H1 (cell line): Measurements from ENCODE around the gene PCDHB5. TPM values are rescaled to one million over a fixed set of nuclear protein-coding genes. Genes with fewer than 3 reads are reported as not detected.

ENCODE experiments used
- CTCF ChIA-PET: fragments of 300-600 bp; sonication (Branson Sonifier 250); formaldehyde crosslinking; loops from one replicate; lab custom pipeline; 2021; ENCODE audit not compliant: partially characterized antibody; lab: Charles Lee
- POLR2A ChIA-PET: fragments of 300-600 bp; sonication (Branson Sonifier 250); formaldehyde crosslinking; loops from one replicate; lab custom pipeline; 2021; ENCODE audit warnings: inconsistent platforms; ENCODE audit not compliant: partially characterized antibody; lab: Charles Lee
- DNase-seq, 2 experiments: peaks; one replicate each; pipeline versions ENCODE4 v3.0.0 to v3.0.0-alpha.2; 2010 to 2022; ENCODE audit warnings: low spot score in 2 of 2, low read depth in 1 of 2, mixed read lengths in 1 of 2
- FAIRE-seq: peaks from 2 replicates; lab custom pipeline; 2011; peaks lifted over from hg19 to GRCh38; lab: Jason Lieb, UNC
- H2AFZ ChIP-seq: 2 replicates; pipeline ENCODE4 v1.8.1; 2012; ENCODE audit warnings: low read length, inconsistent platforms
- H2AK5ac ChIP-seq: 2 replicates; pipeline ENCODE4 v1.6.1; 2013; ENCODE audit warnings: low read depth, low read length
- H2BK120ac ChIP-seq: replicated peaks from 2 replicates; pipeline ENCODE3; 2013; ENCODE audit warnings: low read depth, low read length, inconsistent platforms
- H2BK12ac ChIP-seq: 2 replicates; pipeline ENCODE4 v1.6.1; 2013; ENCODE audit warnings: low read depth, low read length
- H2BK15ac ChIP-seq: 2 replicates; pipeline ENCODE4 v1.6.1; 2013; ENCODE audit warnings: low read length
- H2BK20ac ChIP-seq: 2 replicates; pipeline ENCODE4 v1.6.1; 2013; ENCODE audit warnings: low read length
- H2BK5ac ChIP-seq: 2 replicates; pipeline ENCODE4 v1.6.1; 2013; ENCODE audit warnings: low read depth, low read length
- H3K14ac ChIP-seq: 2 replicates; pipeline ENCODE4 v1.6.1; 2013; ENCODE audit warnings: inconsistent platforms; ENCODE audit not compliant: insufficient read length
- H3K18ac ChIP-seq: 2 replicates; pipeline ENCODE4 v1.6.1; 2013; ENCODE audit warnings: low read length; ENCODE audit errors: extremely low read depth
- H3K23ac ChIP-seq: 2 replicates; pipeline ENCODE4 v1.6.1; 2013; ENCODE audit warnings: inconsistent platforms; ENCODE audit not compliant: insufficient read length
- H3K23me2 ChIP-seq: 2 replicates; pipeline ENCODE4 v1.6.1; 2013; ENCODE audit warnings: low read depth, low read length
- H3K27ac ChIP-seq: 2 replicates; pipeline ENCODE4 v1.6.1; 2011; ENCODE audit warnings: low read depth, low read length, inconsistent platforms
- H3K27me3 ChIP-seq, 4 experiments: replicated peaks in 1 of 4; 1 replicate in 1 of 4; 2 replicates in 3 of 4; pipeline versions ENCODE4 v1.6.1 to v1.8.1; 2011 to 2013; ENCODE audit warnings: low read length in 3 of 4, mild to moderate bottlenecking in 3 of 4, inconsistent platforms in 2 of 4, mixed read lengths in 2 of 4, moderate library complexity in 1 of 4; ENCODE audit not compliant: control insufficient read depth in 3 of 4, insufficient read depth in 3 of 4; ENCODE audit errors: extremely low read depth in 1 of 4
- H3K36me3 ChIP-seq, 4 experiments: 2 replicates each; pipeline versions ENCODE4 v1.6.1 to v1.8.1; 2011 to 2013; ENCODE audit warnings: mild to moderate bottlenecking in 4 of 4, low read length in 3 of 4, moderate library complexity in 2 of 4, control low read depth in 1 of 4, inconsistent platforms in 1 of 4; ENCODE audit not compliant: insufficient read depth in 4 of 4, control insufficient read depth in 2 of 4
- H3K4ac ChIP-seq: replicated peaks from 2 replicates; pipeline ENCODE3; 2013; ENCODE audit warnings: low read length, low read depth, mixed read lengths, inconsistent platforms; ENCODE audit not compliant: insufficient read length
- H3K4me1 ChIP-seq, 4 experiments: replicated peaks in 1 of 4; 1 replicate in 1 of 4; 2 replicates in 3 of 4; pipeline versions ENCODE4 v1.6.1 to v1.8.1; 2011 to 2013; ENCODE audit warnings: low read length in 3 of 4, inconsistent platforms in 2 of 4, mixed read lengths in 1 of 4; ENCODE audit not compliant: insufficient read depth in 4 of 4, control insufficient read depth in 3 of 4
- H3K4me2 ChIP-seq, 2 experiments: 2 replicates each; pipeline versions ENCODE4 v1.6.1 to v1.8.1; 2011 to 2013; ENCODE audit warnings: low read depth in 2 of 2, low read length in 2 of 2, control low read depth in 1 of 2, inconsistent platforms in 1 of 2, mild to moderate bottlenecking in 1 of 2; ENCODE audit not compliant: insufficient read depth in 1 of 2
- H3K4me3 ChIP-seq, 4 experiments: fragments of 200-600, 300-600 bp in 1 of 4; sonication (generic), shearing (Covaris generic), sonication (Bioruptor Twin) in 1 of 4; 2 replicates each; pipeline versions ENCODE4 v1.5.1 to v1.8.1; 2011 to 2016; ENCODE audit warnings: low read length in 4 of 4, low read depth in 3 of 4, control low read depth in 2 of 4, inconsistent platforms in 2 of 4, mild to moderate bottlenecking in 2 of 4, mixed read lengths in 1 of 4, moderate library complexity in 1 of 4; ENCODE audit not compliant: insufficient read depth in 2 of 4; ENCODE audit errors: extremely low read depth in 1 of 4
- H3K56ac ChIP-seq: replicated peaks from 2 replicates; pipeline ENCODE3; 2013; ENCODE audit warnings: low read depth, mild to moderate bottlenecking, mixed read lengths, low read length, inconsistent platforms; ENCODE audit not compliant: insufficient read length
- H3K79me1 ChIP-seq: 2 replicates; pipeline ENCODE4 v1.6.1; 2013; ENCODE audit warnings: low read depth, low read length, control low read depth
- H3K79me2 ChIP-seq, 2 experiments: 2 replicates each; pipeline versions ENCODE4 v1.6.1 to v1.8.1; 2012 to 2013; ENCODE audit warnings: low read length in 2 of 2, mild to moderate bottlenecking in 2 of 2, inconsistent platforms in 1 of 2; ENCODE audit not compliant: insufficient read depth in 2 of 2, control insufficient read depth in 1 of 2
- H3K9ac ChIP-seq, 4 experiments: replicated peaks in 1 of 4; 1 replicate in 1 of 4; 2 replicates in 3 of 4; pipeline versions ENCODE4 v1.6.1 to v1.8.1; 2011 to 2013; ENCODE audit warnings: low read depth in 3 of 4, low read length in 3 of 4, control low read depth in 2 of 4, mild to moderate bottlenecking in 2 of 4, moderate library complexity in 2 of 4, inconsistent platforms in 1 of 4; ENCODE audit errors: extremely low read depth in 1 of 4
- H3K9me3 ChIP-seq, 2 experiments: 2 replicates each; pipeline versions ENCODE4 v1.6.1 to v1.8.1; 2012 to 2013; ENCODE audit warnings: mild to moderate bottlenecking in 2 of 2, moderate library complexity in 2 of 2, control low read depth in 1 of 2, inconsistent platforms in 1 of 2, low read depth in 1 of 2, low read length in 1 of 2, mixed read lengths in 1 of 2; ENCODE audit not compliant: insufficient read depth in 2 of 2
- H4K20me1 ChIP-seq, 2 experiments: replicated peaks in 1 of 2; 2 replicates each; pipeline versions ENCODE3 to v1.8.1; 2011 to 2013; ENCODE audit warnings: inconsistent platforms in 2 of 2, low read length in 2 of 2, mild to moderate bottlenecking in 1 of 2; ENCODE audit not compliant: insufficient read depth in 2 of 2, control insufficient read depth in 1 of 2
- H4K5ac ChIP-seq: 2 replicates; pipeline ENCODE4 v1.6.1; 2013; ENCODE audit warnings: low read length, low read depth, mixed read lengths, inconsistent platforms; ENCODE audit not compliant: insufficient read length
- H4K8ac ChIP-seq: 2 replicates; pipeline ENCODE4 v1.8.0; 2013; ENCODE audit warnings: mild to moderate bottlenecking, moderate library complexity, low read length, inconsistent platforms; ENCODE audit not compliant: insufficient read depth; ENCODE audit errors: extremely low read depth
- H4K91ac ChIP-seq: replicated peaks from 2 replicates; pipeline ENCODE3; 2013; ENCODE audit warnings: low read length, mixed read lengths, inconsistent platforms; ENCODE audit not compliant: insufficient read length
- CREB1 ChIP-seq: IDR thresholded peaks from 2 replicates; pipeline ENCODE4 v1.6.1; 2012; ENCODE audit warnings: inconsistent platforms
- GABPA ChIP-seq: IDR thresholded peaks from 2 replicates; pipeline ENCODE4 v1.6.1; 2011; ENCODE audit warnings: mild to moderate bottlenecking, low read length, moderate library complexity, borderline replicate concordance; ENCODE audit not compliant: insufficient read depth
- JUN ChIP-seq: IDR thresholded peaks from 2 replicates; pipeline ENCODE4 v1.6.1; 2011; ENCODE audit warnings: low read depth, mild to moderate bottlenecking, improper control_type of control experiment, low read length
- JUND ChIP-seq: IDR thresholded peaks from 2 replicates; pipeline ENCODE4 v1.6.1; 2011; ENCODE audit warnings: mild to moderate bottlenecking, improper control_type of control experiment, low read length
- MAX ChIP-seq: IDR thresholded peaks from 2 replicates; pipeline ENCODE4 v1.6.1; 2012; ENCODE audit warnings: inconsistent platforms
- NRF1 ChIP-seq: IDR thresholded peaks from 2 replicates; pipeline ENCODE4 v1.6.1; 2011; ENCODE audit warnings: mild to moderate bottlenecking, low read depth, low read length, improper control_type of control experiment
- PHF8 ChIP-seq: fragments of 200-600 bp; sonication (generic); conservative IDR thresholded peaks from 2 replicates; pipeline ENCODE4 v1.7.1; 2012; ENCODE audit warnings: low read depth, mild to moderate bottlenecking, inconsistent platforms, low read length, moderate library complexity
- POLR2AphosphoS5 ChIP-seq: IDR thresholded peaks from 2 replicates; pipeline ENCODE4 v1.6.1; 2011; ENCODE audit warnings: low read depth, low read length
- SIN3A ChIP-seq, 2 experiments: IDR thresholded peaks in 1 of 2; conservative IDR thresholded peaks in 1 of 2; 2 replicates each; pipeline ENCODE4 v1.6.1; 2011 to 2012; ENCODE audit warnings: low read length in 2 of 2, improper control_type of control experiment in 1 of 2, low read depth in 1 of 2, mild to moderate bottlenecking in 1 of 2
- TEAD4 ChIP-seq: IDR thresholded peaks from 2 replicates; pipeline ENCODE4 v1.6.1; 2012; ENCODE audit warnings: low read depth, low read length, inconsistent platforms, mixed read lengths
- WGBS, 2 experiments: shearing (Covaris generic) in 1 of 2; methylation state at CpG; one replicate each; pipeline versions ENCODE4 v1.1.6 to v1.1.7; 2013 to 2015; ENCODE audit warnings: low lambda C conversion rate in 2 of 2, mixed read lengths in 2 of 2, inconsistent platforms in 1 of 2, low coverage in 1 of 2, missing lambda C conversion rate in 1 of 2; ENCODE audit not compliant: insufficient replicate concordance in 2 of 2, insufficient coverage in 1 of 2, insufficient read length in 1 of 2; ENCODE audit errors: extremely low coverage in 1 of 2, missing lambda C conversion rate in 1 of 2; 5-methylcytosine and 5-hydroxymethylcytosine counted together
- polyA plus RNA-seq, 7 experiments: library from polyadenylated mRNA; depleted of rRNA in 3 of 7; stranded (reverse) in 5 of 7; unstranded in 2 of 7; fragments of >200 nt in 5 of 7; fragments of 200-250 nt in 2 of 7; gene quantifications; 1 replicate in 5 of 7; 2 replicates in 1 of 7; 4 replicates in 1 of 7; pipeline versions ENCODE4 v1.2.1 to v1.2.3, GENCODE V29; 2011 to 2013; ENCODE audit warnings: missing spikeins in 2 of 7, mixed read lengths in 2 of 7
- total RNA-seq: library from RNA; stranded (reverse); fragmentation: NEBNext Ultra II Directional; extraction: Animal tissue kit (Norgen Biotek cat#: 25700); gene quantifications from 2 replicates; pipeline ENCODE4 v1.2.1, GENCODE V29; 2021
- TF ChIP-seq, protein P1 (sequence below): IDR thresholded peaks from 2 replicates; pipeline ENCODE4 v1.6.1; 2012; ENCODE audit warnings: inconsistent platforms

The PCDHB5 gene
- total and polyA plus RNA-seq, 2 of the 8 experiments (the other 6 are each of a cell fraction or from before 2014, with no cell fraction given) = 2.4 to 8.2 TPM

DNA sequence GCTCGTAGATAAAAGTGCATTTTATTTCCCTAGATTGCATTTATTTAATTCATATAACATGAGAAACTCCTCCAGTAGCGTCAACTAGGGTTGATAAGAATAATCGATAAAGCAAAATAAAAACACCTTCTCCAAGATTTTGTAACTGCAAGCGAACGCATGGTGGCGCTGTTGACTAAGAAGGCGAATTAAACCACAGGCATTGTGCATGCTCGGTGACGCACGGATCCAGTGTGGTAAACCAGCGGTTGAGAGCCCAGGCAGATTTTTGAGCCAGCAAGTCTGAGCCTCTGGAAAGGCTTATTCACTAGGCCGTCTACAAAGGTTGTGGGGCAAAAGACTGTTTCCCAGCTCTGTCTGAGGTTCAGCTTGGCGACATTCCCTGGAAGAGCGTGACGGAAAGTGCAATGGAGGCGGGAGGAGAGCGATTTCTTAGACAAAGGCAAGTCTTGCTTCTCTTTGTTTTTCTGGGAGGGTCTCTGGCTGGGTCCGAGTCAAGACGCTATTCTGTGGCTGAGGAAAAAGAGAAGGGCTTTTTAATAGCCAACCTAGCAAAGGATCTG, 34.7 kb upstream of the PCDHB5 start, which contains the start of gene PCDHB3:
TSS of gene PCDHB3 (plus strand) at position 231 of the 563 bp plus-strand sequence. CDS start at position 408, 177 bp downstream.
- WGBS, 2 experiments = 52% methylated on average over 19 of the region's 19 CpGs; no CpG with 5 or more reads in 1 of the 2 experiments
- Histone ChIP-seq H3K4me1 (no peaks in the 10 kb centered on the region; a peak in 4 of 7 replicates), H3K27ac (no peak within 1 kb of the TSS), H4K91ac (no peak within 1 kb of the TSS), H3K23me2 (peaks cover under 1% of the 10 kb centered on the region), H3K79me1 (no peaks in the 10 kb centered on the region), H3K36me3 (peaks cover 0 to 25% (median 3%) of the 10 kb centered on the region in 4 experiments; a peak in 3 of 8 replicates), H2AK5ac (no peak within 1 kb of the TSS), H4K20me1 (no peaks in the 10 kb centered on the region), H3K79me2 (peaks cover 0 to 16% of the 10 kb centered on the region in 2 experiments; a peak in 3 of 4 replicates), H3K14ac (no peak within 1 kb of the TSS), H3K18ac (no peak within 1 kb of the TSS), H2BK20ac (no peak within 1 kb of the TSS), H3K27me3 (no peaks in the 10 kb centered on the region), H3K9ac (peak within 1 kb of the TSS in 2 of 4 experiments; percentile 33 to 42; a peak in 2 of 7 replicates), H2BK15ac (no peak within 1 kb of the TSS), H3K9me3 (peaks cover 0 to 7% of the 10 kb centered on the region in 2 experiments; a peak in 1 of 4 replicates), H3K23ac (no peak within 1 kb of the TSS), H3K4me3 (peak within 1 kb of the TSS in 3 of 4 experiments; percentile 8 to 39 (median 32); a peak in 4 of 8 replicates), H2BK12ac (no peak within 1 kb of the TSS), H2AFZ (peak within 1 kb of the TSS; percentile 89), H4K5ac (no peak within 1 kb of the TSS), H3K4ac (no peak within 1 kb of the TSS), H4K8ac (peak within 1 kb of the TSS; percentile 92; the same call in 1 of the 2 replicates), H2BK5ac (no peak within 1 kb of the TSS; the same call in 1 of the 2 replicates), H3K4me2 (peak within 1 kb of the TSS; percentile 53 to 56), H3K56ac (no peak within 1 kb of the TSS), H2BK120ac (no peak within 1 kb of the TSS)
- POLR2A ChIA-PET = interaction anchor here (0.7 to 1.5 kb wide), 3 partner anchors 10 to 25 kb away, joined by 3 to 4 read pairs (median 3); no protein-coding TSS in a partner anchor
- CTCF ChIA-PET = interaction anchor here (0.7 to 1.6 kb wide), 15 partner anchors 9 to 225 kb away, joined by 3 to 15 read pairs (median 4); partner anchors contain the start of genes PCDHB16, PCDHB4, PCDHB5 and PCDHB6
- peak; percentile 51 to 87 for DNase-seq
- peak; percentile 95 for FAIRE-seq
- TF ChIP-seq PHF8 (no peak), CREB1 (0 out of 2 replicates have a peak, but pooled peaks have one; percentile 5), SIN3A (conservative IDR thresholded peaks at IDR 0.05 in 1 of 2, IDR thresholded peaks at IDR 0.05 in 1 of 2; ENCODE audit: low read depth in 1 of 2, low read length in 2 of 2) (no peak), NRF1 (no peak), MAX (peak; percentile 59; the same call in 1 of the 2 replicates), JUND (no peak), POLR2AphosphoS5 (peak; percentile 69; the same call in 1 of the 2 replicates), GABPA (no peak), TEAD4 (no peak), JUN (no peak)
- TF ChIP-seq, protein P1, sequence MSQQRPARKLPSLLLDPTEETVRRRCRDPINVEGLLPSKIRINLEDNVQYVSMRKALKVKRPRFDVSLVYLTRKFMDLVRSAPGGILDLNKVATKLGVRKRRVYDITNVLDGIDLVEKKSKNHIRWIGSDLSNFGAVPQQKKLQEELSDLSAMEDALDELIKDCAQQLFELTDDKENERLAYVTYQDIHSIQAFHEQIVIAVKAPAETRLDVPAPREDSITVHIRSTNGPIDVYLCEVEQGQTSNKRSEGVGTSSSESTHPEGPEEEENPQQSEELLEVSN = peak; percentile 33; the same call in 1 of the 2 replicates
